AG09319 (cell line): ENCODE results near the gene ELOVL6.

ENCODE experiments used
- DNase-seq: peaks from one replicate; pipeline ENCODE4 v3.0.0-alpha.2; 2010; ENCODE audit warnings: low read depth; ENCODE audit errors: extremely low read depth
- TF ChIP-seq, protein P1 (sequence below): IDR thresholded peaks from 2 replicates; pipeline ENCODE4 v1.5.1; 2011; ENCODE audit warnings: low read depth, mild to moderate bottlenecking, inconsistent platforms, low read length, moderate library complexity

Gene ELOVL6

DNA sequence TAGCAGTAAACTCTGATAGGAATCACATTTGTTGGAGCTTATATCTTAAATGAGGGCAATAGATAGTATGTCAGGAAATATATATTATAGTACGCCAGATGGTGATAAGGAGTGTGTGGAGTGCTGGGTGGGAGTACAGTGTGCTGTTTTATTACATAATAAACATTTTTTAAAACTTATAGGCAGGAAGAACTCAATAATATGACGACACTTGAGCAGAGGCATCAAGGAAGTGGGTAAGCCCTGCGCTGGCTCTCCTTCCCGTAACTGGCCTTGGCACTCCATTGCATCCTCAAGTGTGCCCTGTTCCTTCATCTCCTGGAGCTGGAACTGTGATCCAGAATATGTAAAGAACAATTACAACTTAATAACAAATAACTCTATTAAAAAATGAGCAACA lies 123.8 kb downstream of the ELOVL6 start:
- TF ChIP-seq, protein P1, sequence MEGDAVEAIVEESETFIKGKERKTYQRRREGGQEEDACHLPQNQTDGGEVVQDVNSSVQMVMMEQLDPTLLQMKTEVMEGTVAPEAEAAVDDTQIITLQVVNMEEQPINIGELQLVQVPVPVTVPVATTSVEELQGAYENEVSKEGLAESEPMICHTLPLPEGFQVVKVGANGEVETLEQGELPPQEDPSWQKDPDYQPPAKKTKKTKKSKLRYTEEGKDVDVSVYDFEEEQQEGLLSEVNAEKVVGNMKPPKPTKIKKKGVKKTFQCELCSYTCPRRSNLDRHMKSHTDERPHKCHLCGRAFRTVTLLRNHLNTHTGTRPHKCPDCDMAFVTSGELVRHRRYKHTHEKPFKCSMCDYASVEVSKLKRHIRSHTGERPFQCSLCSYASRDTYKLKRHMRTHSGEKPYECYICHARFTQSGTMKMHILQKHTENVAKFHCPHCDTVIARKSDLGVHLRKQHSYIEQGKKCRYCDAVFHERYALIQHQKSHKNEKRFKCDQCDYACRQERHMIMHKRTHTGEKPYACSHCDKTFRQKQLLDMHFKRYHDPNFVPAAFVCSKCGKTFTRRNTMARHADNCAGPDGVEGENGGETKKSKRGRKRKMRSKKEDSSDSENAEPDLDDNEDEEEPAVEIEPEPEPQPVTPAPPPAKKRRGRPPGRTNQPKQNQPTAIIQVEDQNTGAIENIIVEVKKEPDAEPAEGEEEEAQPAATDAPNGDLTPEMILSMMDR, result no peak
- no peak for DNase-seq

DNA sequence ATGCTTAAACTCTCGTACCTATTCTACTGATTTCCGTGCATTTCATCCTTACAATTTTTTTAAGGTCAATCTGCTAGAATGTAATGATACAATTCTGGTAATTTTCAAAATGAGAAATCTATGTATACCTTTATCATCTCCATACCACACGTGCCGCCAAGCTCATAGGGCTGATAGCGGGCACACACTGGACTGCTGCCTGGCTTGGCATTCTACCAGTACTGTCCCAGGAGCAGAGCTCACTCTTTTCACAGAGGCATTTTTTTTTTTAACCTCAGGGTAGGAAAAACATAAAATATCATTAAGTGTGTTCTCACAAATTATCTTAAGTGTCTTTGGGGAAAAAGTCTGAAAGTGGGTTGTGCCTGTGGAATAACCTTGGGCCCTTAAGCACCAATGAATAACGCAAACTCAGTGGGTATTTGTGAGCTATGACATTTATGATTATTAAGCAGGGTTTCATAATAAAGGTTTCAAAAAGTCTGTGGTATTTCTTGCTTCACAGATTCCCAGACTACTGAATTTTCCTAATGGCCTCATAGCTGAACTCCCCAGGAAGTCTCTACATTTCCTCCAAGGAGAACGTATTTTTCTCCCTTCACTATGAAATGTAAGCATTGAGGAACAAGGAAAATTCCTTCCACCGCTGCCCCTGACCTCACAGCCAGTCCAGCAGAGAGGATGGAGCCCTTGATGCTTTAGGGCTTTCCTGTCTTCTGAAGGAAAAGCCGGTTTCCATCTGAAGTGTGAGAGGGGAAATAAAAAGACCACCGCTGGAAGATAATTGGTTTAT lies 125.2 kb downstream of the ELOVL6 start:
- no peak for DNase-seq
- TF ChIP-seq, protein P1, result no peak

DNA sequence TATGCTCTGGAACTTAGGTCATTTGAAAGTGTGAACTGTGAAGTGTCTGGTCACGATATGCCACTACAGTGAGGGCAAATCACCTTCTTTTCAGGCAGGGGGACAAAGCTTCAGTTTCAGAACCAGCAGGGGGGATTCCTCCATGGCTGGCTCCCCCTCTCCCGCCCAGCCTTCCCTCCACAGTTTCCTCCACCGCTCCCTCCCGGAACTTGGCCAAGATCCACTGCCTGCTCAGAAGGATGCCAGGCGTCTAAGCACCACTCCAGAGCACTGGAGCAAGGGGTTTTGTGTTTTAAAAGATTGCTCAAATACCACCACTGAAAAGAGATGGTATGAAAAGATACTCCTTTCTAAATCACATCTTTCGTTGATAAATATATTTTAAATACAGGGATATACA lies 126.9 kb downstream of the ELOVL6 start:
- TF ChIP-seq, protein P1, result no peak

DNA sequence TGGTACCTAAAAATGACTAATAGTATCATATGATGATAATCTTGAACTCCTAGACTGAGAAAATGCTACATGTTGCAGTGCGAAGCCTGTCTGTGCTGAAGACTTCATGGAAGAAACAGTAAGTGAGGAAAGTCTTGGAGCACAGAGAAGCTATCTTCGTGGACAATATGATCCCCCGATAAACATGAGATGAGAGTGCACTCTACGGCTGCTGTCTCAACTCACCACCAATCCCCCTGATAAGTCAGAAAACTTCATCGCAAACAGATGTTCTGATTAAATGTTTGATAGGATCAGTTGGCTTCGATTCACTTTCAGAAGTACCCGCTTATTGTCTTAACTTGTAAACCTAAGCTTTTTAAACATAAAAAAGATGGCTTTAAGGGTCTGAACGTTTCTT lies 130.2 kb downstream of the ELOVL6 start:
- TF ChIP-seq, protein P1, result no peak
- DNase-seq, result no peak

More for the DNA sequence above, 126.9 kb downstream of the ELOVL6 start:
- no peak for DNase-seq

DNA sequence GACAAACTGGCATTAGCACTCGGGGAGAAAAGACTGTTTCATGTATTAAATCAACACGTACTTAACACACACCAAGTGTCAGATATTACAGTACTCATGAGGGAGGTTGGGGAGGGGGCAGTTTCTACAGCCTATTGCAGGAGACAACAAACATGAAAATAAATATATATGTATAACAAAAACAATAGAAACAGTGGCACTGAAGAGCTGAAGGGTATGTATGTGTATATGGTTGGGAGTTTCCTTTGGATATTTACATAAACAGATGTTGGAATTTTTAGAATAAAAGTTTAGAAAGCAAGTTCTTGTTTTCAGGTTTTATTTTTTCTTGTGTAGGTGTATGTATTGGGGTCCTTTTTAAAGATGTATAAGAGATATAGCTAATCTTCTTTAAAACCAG lies 133.5 kb downstream of the ELOVL6 start:
- no peak for DNase-seq
- TF ChIP-seq, protein P1, result no peak

DNA sequence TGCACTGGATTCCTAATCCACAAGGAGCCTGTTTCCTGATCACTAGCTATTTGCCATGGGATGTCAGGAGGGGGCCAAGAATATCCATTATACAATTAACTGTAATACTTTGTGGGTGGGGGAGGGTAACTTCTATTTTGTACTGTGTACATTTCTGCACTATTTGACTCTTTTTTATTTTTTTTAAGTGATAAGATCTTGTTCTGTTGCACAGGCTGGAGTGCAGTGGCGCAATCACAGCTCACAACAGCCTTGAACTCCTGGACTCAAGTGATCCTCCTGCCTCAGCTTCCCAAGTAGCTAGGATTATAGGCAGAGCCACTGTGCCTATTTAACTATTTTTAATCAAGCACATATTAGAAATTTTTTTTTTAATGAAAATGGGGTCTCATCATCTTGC lies 134.1 kb downstream of the ELOVL6 start:
- no peak for DNase-seq
- TF ChIP-seq, protein P1, result no peak

DNA sequence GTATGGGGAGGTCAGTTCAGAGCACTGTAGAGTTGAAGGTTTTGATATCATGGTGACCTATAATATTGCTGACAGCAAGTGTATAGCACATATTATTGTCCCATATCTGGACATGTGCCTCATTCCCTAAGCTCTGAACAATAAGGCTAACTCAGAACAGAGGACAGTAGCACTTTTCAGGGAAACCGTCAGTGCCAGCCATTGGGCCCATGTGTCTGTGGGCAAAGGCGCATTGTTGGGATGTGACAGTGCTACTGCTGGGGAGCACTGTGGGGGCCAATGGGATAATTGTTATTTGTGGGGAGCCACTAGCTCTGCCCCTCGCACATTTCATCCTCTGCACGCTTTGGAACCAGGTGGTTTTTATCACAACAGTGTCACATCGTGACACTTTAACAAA lies 136.2 kb downstream of the ELOVL6 start:
- TF ChIP-seq, protein P1, result no peak
- DNase-seq, result no peak
